Dendritic cell treated with granulocyte-macrophage colony-stimulating factor and Interleukin-4, amounts not matched to agents 40 ng/mL and 50 ng/mL, for 4 days (primary cell): ENCODE results near the gene B4GALT4.
"Not testable (repeated sequence)": the region's sequence is repeated elsewhere in the genome, so short reads cannot be mapped to it uniquely, and the experiment has no call there.

Experiments
- H3K27ac Mint-ChIP-seq: one replicate; pipeline ENCODE4 v1.8.0; 2022; ENCODE audit warnings: mild to moderate bottlenecking, mixed read lengths
- H3K27me3 Mint-ChIP-seq: one replicate; pipeline ENCODE4 v1.8.0; 2022; ENCODE audit warnings: mild to moderate bottlenecking, mixed read lengths
- H3K36me3 Mint-ChIP-seq: one replicate; pipeline ENCODE4 v1.8.0; 2022; ENCODE audit warnings: low read depth, mixed read lengths
- H3K4me1 Mint-ChIP-seq: one replicate; pipeline ENCODE4 v1.8.0; 2022; ENCODE audit warnings: low read depth, mixed read lengths
- H3K4me3 Mint-ChIP-seq: one replicate; pipeline ENCODE4 v1.8.0; 2022; ENCODE audit warnings: mild to moderate bottlenecking, moderate library complexity, mixed read lengths
- H3K9me3 Mint-ChIP-seq: one replicate; pipeline ENCODE4 v1.8.0; 2022; ENCODE audit warnings: mixed read lengths
- intact Hi-C: fragments of 100-400 bp; cut with micrococcal nuclease; formaldehyde crosslinking; loops from one replicate; pipeline ENCODE4 v1.15.0; 2022

The B4GALT4 gene

GRCh38 chr3:119170821-119171220 lies 69.9 kb downstream of the B4GALT4 start:
- no peak overlapping the region for H3K4me3 Mint-ChIP-seq
- peaks cover 11% of the 10 kb centered on the region for H3K9me3 Mint-ChIP-seq
- H3K27me3 Mint-ChIP-seq = peaks cover 13% of the 10 kb centered on the region
- H3K36me3 Mint-ChIP-seq = no peaks in the 10 kb centered on the region
- intact Hi-C loops = no loop called here
- H3K4me1 Mint-ChIP-seq = peaks cover under 1% of the 10 kb centered on the region
- H3K27ac Mint-ChIP-seq = no peak overlapping the region

GRCh38 chr3:119164745-119165144 lies 75.9 kb downstream of the B4GALT4 start:
- H3K9me3 Mint-ChIP-seq = peaks cover 43% of the 10 kb centered on the region
- intact Hi-C loops, H3K27ac Mint-ChIP-seq, H3K36me3 Mint-ChIP-seq, H3K4me3 Mint-ChIP-seq, H3K27me3 Mint-ChIP-seq, H3K4me1 Mint-ChIP-seq: not testable (repeated sequence)
